MV-4-11 (cell line): ENCODE data around the gene RHNO1.
"Not testable (repeated sequence)": the region's sequence is repeated elsewhere in the genome, so short reads cannot be mapped to it uniquely, and the experiment has no call there.

Source experiments
- DNase-seq: peaks from one replicate; lab custom pipeline; 2025; lab: John Stamatoyannopoulos, UW

Gene RHNO1

GRCh38 chr12:2858944-2859421, 18.0 kb upstream of the RHNO1 start:
- no peak for DNase-seq

GRCh38 chr12:2860170-2860569, 16.9 kb upstream of the RHNO1 start:
- no peak for DNase-seq

GRCh38 chr12:2862876-2863275, 14.1 kb upstream of the RHNO1 start:
- no peak for DNase-seq

GRCh38 chr12:2863402-2863801, 13.6 kb upstream of the RHNO1 start:
- not testable (repeated sequence) for DNase-seq

GRCh38 chr12:2864198-2864597, 12.8 kb upstream of the RHNO1 start:
- DNase-seq, result no peak

- not testable (repeated sequence) for DNase-seq
These were observed 7.9 kb upstream of the RHNO1 start for GRCh38 chr12:2868986-2869632.

- no peak for DNase-seq
These were observed 484 bp upstream of the RHNO1 start for GRCh38 chr12:2876431-2877046.

- peak; percentile 98 for DNase-seq
These were observed 1.1 kb downstream of the RHNO1 start for GRCh38 chr12:2877953-2878732.

- peak; percentile 48 for DNase-seq
These were observed 2.8 kb downstream of the RHNO1 start for GRCh38 chr12:2879853-2880252.

- no peak for DNase-seq
These were observed 7.8 kb downstream of the RHNO1 start for GRCh38 chr12:2884810-2885209.

GRCh38 chr12:2886768-2887450, 9.9 kb downstream of the RHNO1 start:
- no peak for DNase-seq

- no peak for DNase-seq
These were observed 13.0 kb downstream of the RHNO1 start for GRCh38 chr12:2890001-2890387.

GRCh38 chr12:2890388-2891239, 13.6 kb downstream of the RHNO1 start, which contains the start of gene TULP3:
Gene TULP3, plus strand, starts transcription at chr12:2890891. Its CDS starts 57 bp downstream, at chr12:2890948.
- DNase-seq, result peak; percentile 94

- no peak for DNase-seq
These were observed 14.4 kb downstream of the RHNO1 start for GRCh38 chr12:2891240-2892053.

- DNase-seq, result no peak
These were observed 15.2 kb downstream of the RHNO1 start for GRCh38 chr12:2892246-2892645.

- peak; percentile 12 for DNase-seq
These were observed 16.0 kb downstream of the RHNO1 start for GRCh38 chr12:2893007-2893406.

- no peak for DNase-seq
These were observed 18.0 kb downstream of the RHNO1 start for GRCh38 chr12:2895051-2895451.

GRCh38 chr12:2895511-2895910, 18.5 kb downstream of the RHNO1 start:
- no peak for DNase-seq

GRCh38 chr12:2897418-2897817, 20.4 kb downstream of the RHNO1 start:
- no peak for DNase-seq

GRCh38 chr12:2900642-2901041, 23.6 kb downstream of the RHNO1 start:
- no peak for DNase-seq
